Stimulated activated CD4-positive, alpha-beta T cell treated with anti-CD3 and anti-CD28 coated beads, Interleukin-1b, Interleukin-23, amount 100 ng/mL, for 48 hours (primary cell): Measurements from ENCODE around the gene ZFAND3.
"Not testable (repeated sequence)": the region's sequence is repeated elsewhere in the genome, so short reads cannot be mapped to it uniquely, and the experiment has no call there.

Experiments used
- DNase-seq: peaks from one replicate; pipeline ENCODE4 v3.0.0-alpha.2; 2020

Gene ZFAND3

GRCh38 chr6:37974943-37975342, 155.4 kb downstream of the ZFAND3 start:
- DNase-seq: no peak

GRCh38 chr6:37977715-37978114, 158.2 kb downstream of the ZFAND3 start:
- DNase-seq: no peak

- DNase-seq: no peak
Measured at GRCh38 chr6:37979392-37980221, 160.1 kb downstream of the ZFAND3 start.

- no peak for DNase-seq
Measured at GRCh38 chr6:37980222-37980595, 160.7 kb downstream of the ZFAND3 start.

GRCh38 chr6:37981626-37982025, 162.1 kb downstream of the ZFAND3 start:
- DNase-seq: no peak

GRCh38 chr6:37982317-37982716, 162.8 kb downstream of the ZFAND3 start:
- no peak for DNase-seq

GRCh38 chr6:37983720-37984501, 164.4 kb downstream of the ZFAND3 start:
- no peak for DNase-seq

GRCh38 chr6:37984578-37984977, 165.1 kb downstream of the ZFAND3 start:
- DNase-seq: no peak

- peak; percentile 48 for DNase-seq
Measured at GRCh38 chr6:37985355-37985754, 165.8 kb downstream of the ZFAND3 start.

GRCh38 chr6:37987018-37987417, 167.5 kb downstream of the ZFAND3 start:
- DNase-seq: peak; percentile 33

- no peak for DNase-seq
Measured at GRCh38 chr6:37987559-37987958, 168.0 kb downstream of the ZFAND3 start.

- DNase-seq: no peak
Measured at GRCh38 chr6:37988127-37988526, 168.6 kb downstream of the ZFAND3 start.

- DNase-seq: no peak
Measured at GRCh38 chr6:37988696-37989095, 169.2 kb downstream of the ZFAND3 start.

GRCh38 chr6:37990762-37991525, 171.4 kb downstream of the ZFAND3 start:
- no peak for DNase-seq

GRCh38 chr6:37992749-37993148, 173.2 kb downstream of the ZFAND3 start:
- DNase-seq: no peak

- DNase-seq: not testable (repeated sequence)
Measured at GRCh38 chr6:37993194-37993593, 173.7 kb downstream of the ZFAND3 start.

- no peak for DNase-seq
Measured at GRCh38 chr6:37993596-37993995, 174.1 kb downstream of the ZFAND3 start.

GRCh38 chr6:37994223-37994622, 174.7 kb downstream of the ZFAND3 start:
- DNase-seq: no peak

- no peak for DNase-seq
Measured at GRCh38 chr6:37998366-37998765, 178.8 kb downstream of the ZFAND3 start.

- no peak for DNase-seq
Measured at GRCh38 chr6:38001386-38001785, 181.9 kb downstream of the ZFAND3 start.

- no peak for DNase-seq
Measured at GRCh38 chr6:38004908-38005307, 185.4 kb downstream of the ZFAND3 start.

GRCh38 chr6:38011937-38012336, 192.4 kb downstream of the ZFAND3 start:
- DNase-seq: no peak

GRCh38 chr6:38012573-38012972, 193.0 kb downstream of the ZFAND3 start:
- peak; percentile 6 for DNase-seq
